Astrocyte of the spinal cord (primary cell): Measurements from ENCODE around the gene FBXO42.
A peak's percentile ranks its signal among the peaks of the same experiment; 100 is the strongest.

Source experiments
- DNase-seq: peaks from one replicate; pipeline ENCODE4 v3.0.0; 2011; ENCODE audit warnings: low read depth, low spot score
- H3K4me3 ChIP-seq: 2 replicates; pipeline ENCODE4 v1.5.1; 2011; ENCODE audit warnings: low read depth, mild to moderate bottlenecking, low read length, moderate library complexity
- CTCF ChIP-seq: IDR thresholded peaks from 2 replicates; pipeline ENCODE4 v1.5.1; 2012; ENCODE audit warnings: low read depth, mild to moderate bottlenecking, low read length, inconsistent platforms
- in situ Hi-C: cut with HindIII; loops from 2 replicates; pipeline ENCODE4 v1.10.0; 2017; ENCODE audit warnings: low sequenced_read_pairs

Gene FBXO42

GRCh38 chr1:16254263-16254928, 97.9 kb downstream of the FBXO42 start:
- DNase-seq = no peak
- no peak for TF ChIP-seq CTCF
- H3K4me3 ChIP-seq = no peak overlapping the region
- in situ Hi-C loops = no loop called here

- in situ Hi-C loops = no loop called here
- no peak for DNase-seq
- TF ChIP-seq CTCF = no peak
- no peak overlapping the region for H3K4me3 ChIP-seq
Observed at GRCh38 chr1:16253332-16253922, 98.9 kb downstream of the FBXO42 start.

- in situ Hi-C loops = no loop called here
- no peak for TF ChIP-seq CTCF
- no peak for DNase-seq
- H3K4me3 ChIP-seq = no peak overlapping the region
Observed at GRCh38 chr1:16252912-16253311, 99.4 kb downstream of the FBXO42 start.

GRCh38 chr1:16251381-16251780, 100.9 kb downstream of the FBXO42 start:
- TF ChIP-seq CTCF = no peak
- no peak for DNase-seq
- in situ Hi-C loops = no loop called here

GRCh38 chr1:16250524-16251251, 101.6 kb downstream of the FBXO42 start:
- no peak for TF ChIP-seq CTCF
- in situ Hi-C loops = no loop called here
- DNase-seq = peak; percentile 58
- no peak overlapping the region for H3K4me3 ChIP-seq

More at GRCh38 chr1:16251381-16251780, 100.9 kb downstream of the FBXO42 start:
- no peak overlapping the region for H3K4me3 ChIP-seq

- peak; percentile 54 for DNase-seq
- in situ Hi-C loops = no loop called here
- no peak overlapping the region for H3K4me3 ChIP-seq
- no peak for TF ChIP-seq CTCF
Observed at GRCh38 chr1:16249596-16250241, 102.6 kb downstream of the FBXO42 start.
